Measurements from ENCODE around the gene SCN7A. TPM values are rescaled to one million over a fixed set of nuclear protein-coding genes. Genes with fewer than 3 reads are reported as not detected.

SCN7A gene
- total RNA-seq, 2 donors from 2014 or later: 3.0 to 9.0 TPM

GRCh38 chr2:166433457-166433856, 60.6 kb downstream of the SCN7A start:
- Histone ChIP-seq H3K4me1 (ENCODE audit: control insufficient read depth in 1 of 2, low read depth in 2 of 2) (no peaks in the 10 kb centered on the region), H3K27ac (no peak overlapping the region), H3K4me3 (no peak overlapping the region), H3K36me3 (no peaks in the 10 kb centered on the region), H3K9me3 (no peaks in the 10 kb centered on the region), H3K27me3 (replicated peaks; ENCODE audit: insufficient read depth) (no peaks in the 10 kb centered on the region)
- ATAC-seq (ENCODE audit: insufficient number of reproducible peaks, low FRiP score, low read depth): no peak
- TF ChIP-seq CTCF (IDR thresholded peaks at IDR 0.05): no peak
- no peak for DNase-seq (ENCODE audit: low spot score)

- ATAC-seq (ENCODE audit: insufficient number of reproducible peaks, low FRiP score, low read depth) (no peak), DNase-seq (ENCODE audit: low spot score) (no peak)
- no peak for TF ChIP-seq CTCF (IDR thresholded peaks at IDR 0.05)
- Histone ChIP-seq H3K4me1 (ENCODE audit: control insufficient read depth in 1 of 2, low read depth in 2 of 2) (no peaks in the 10 kb centered on the region), H3K4me3 (no peak overlapping the region), H3K36me3 (no peaks in the 10 kb centered on the region), H3K27ac (no peak overlapping the region), H3K9me3 (no peaks in the 10 kb centered on the region), H3K27me3 (replicated peaks; ENCODE audit: insufficient read depth) (no peaks in the 10 kb centered on the region)
Measured at GRCh38 chr2:166432331-166432730, 61.7 kb downstream of the SCN7A start.

GRCh38 chr2:166424841-166425240, 69.2 kb downstream of the SCN7A start:
- H3K27me3 ChIP-seq (replicated peaks; ENCODE audit: insufficient read depth): no peaks in the 10 kb centered on the region
- no peak overlapping the region for H3K27ac ChIP-seq
- H3K4me3 ChIP-seq: no peak overlapping the region
- no peak for ATAC-seq (ENCODE audit: insufficient number of reproducible peaks, low FRiP score, low read depth)
- H3K4me1 ChIP-seq (ENCODE audit: control insufficient read depth in 1 of 2, low read depth in 2 of 2): no peaks in the 10 kb centered on the region
- no peak for TF ChIP-seq CTCF (IDR thresholded peaks at IDR 0.05)
- H3K9me3 ChIP-seq: no peaks in the 10 kb centered on the region
- DNase-seq (ENCODE audit: low spot score): no peak
- H3K36me3 ChIP-seq: no peaks in the 10 kb centered on the region

- TF ChIP-seq CTCF (IDR thresholded peaks at IDR 0.05): no peak
- Histone ChIP-seq H3K4me3 (no peak overlapping the region), H3K9me3 (no peaks in the 10 kb centered on the region), H3K4me1 (ENCODE audit: control insufficient read depth in 1 of 2, low read depth in 2 of 2) (no peaks in the 10 kb centered on the region), H3K27me3 (replicated peaks; ENCODE audit: insufficient read depth) (no peaks in the 10 kb centered on the region), H3K36me3 (no peaks in the 10 kb centered on the region), H3K27ac (no peak overlapping the region)
- DNase-seq (ENCODE audit: low spot score): no peak
- no peak for ATAC-seq (ENCODE audit: insufficient number of reproducible peaks, low FRiP score, low read depth)
Measured at GRCh38 chr2:166419616-166419934, 74.5 kb downstream of the SCN7A start.

GRCh38 chr2:166418853-166419615, 75.0 kb downstream of the SCN7A start:
- Histone ChIP-seq H3K27me3 (replicated peaks; ENCODE audit: insufficient read depth) (no peaks in the 10 kb centered on the region), H3K4me1 (ENCODE audit: control insufficient read depth in 1 of 2, low read depth in 2 of 2) (no peaks in the 10 kb centered on the region), H3K4me3 (no peak overlapping the region), H3K36me3 (no peaks in the 10 kb centered on the region), H3K27ac (no peak overlapping the region), H3K9me3 (no peaks in the 10 kb centered on the region)
- no peak for TF ChIP-seq CTCF (IDR thresholded peaks at IDR 0.05)
- ATAC-seq (ENCODE audit: insufficient number of reproducible peaks, low FRiP score, low read depth) (no peak), DNase-seq (ENCODE audit: low spot score) (no peak)

All from thoracic aorta (tissue), 2 donors.